DMS153 (cell line): ENCODE measurements around the gene C18orf63.
A peak's percentile ranks its signal among the peaks of the same experiment; 100 is the strongest.
"Not testable (repeated sequence)": the region's sequence is repeated elsewhere in the genome, so short reads cannot be mapped to it uniquely, and the experiment has no call there.

Experiments used
- DNase-seq: peaks from one replicate; lab custom pipeline; 2025; lab: John Stamatoyannopoulos, UW

The C18orf63 gene

GRCh38 chr18:74315464-74316256 lies at the start of gene C18orf63:
TSS of gene C18orf63 (plus strand) at chr18:74315839. CDS start at chr18:74317866, 2,027 bp downstream.
- no peak for DNase-seq

DNA sequence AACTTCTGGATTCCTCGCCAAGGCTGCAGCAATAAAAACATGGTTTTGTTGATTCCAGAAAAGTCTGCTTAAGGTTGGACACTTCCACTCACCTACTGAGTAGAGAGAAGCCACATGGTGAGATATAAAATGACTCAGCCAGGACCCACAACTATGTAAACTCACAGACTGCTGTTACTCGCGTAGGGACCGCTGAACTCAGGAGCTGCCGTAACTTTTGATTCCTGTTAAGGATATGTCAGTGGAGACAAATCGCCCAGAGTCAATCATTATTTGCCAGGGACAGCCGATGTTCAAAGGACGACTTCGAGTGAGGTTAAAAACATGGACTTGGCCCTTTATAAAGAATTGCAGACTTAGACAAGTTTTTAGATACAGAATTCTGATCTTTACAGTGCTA lies 49.5 kb upstream of the C18orf63 start:
- no peak for DNase-seq

DNA sequence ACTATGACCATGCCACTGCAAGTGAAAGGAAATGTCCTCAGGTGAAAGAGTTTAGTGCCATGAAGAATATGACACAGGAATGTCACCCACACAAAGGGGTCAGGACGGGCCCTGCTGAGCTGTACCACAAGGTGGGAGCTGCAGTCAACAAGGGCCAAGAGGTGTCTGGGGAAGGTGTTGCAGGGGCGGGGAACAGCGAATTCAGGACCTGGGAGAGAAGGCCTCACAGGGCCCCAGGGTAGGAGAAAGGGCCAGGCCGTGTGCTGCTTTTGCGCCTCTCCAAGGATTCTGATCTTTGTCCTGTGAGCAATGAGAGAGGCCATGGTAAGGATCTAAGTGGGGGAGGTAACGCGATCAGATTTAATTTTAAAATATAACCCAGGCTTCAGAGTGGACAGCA lies 47.5 kb upstream of the C18orf63 start:
- DNase-seq = no peak

GRCh38 chr18:74268933-74269620 lies 46.6 kb upstream of the C18orf63 start:
- DNase-seq = no peak

- DNase-seq = no peak
These were observed 44.0 kb upstream of the C18orf63 start for GRCh38 chr18:74271635-74272034.

DNA sequence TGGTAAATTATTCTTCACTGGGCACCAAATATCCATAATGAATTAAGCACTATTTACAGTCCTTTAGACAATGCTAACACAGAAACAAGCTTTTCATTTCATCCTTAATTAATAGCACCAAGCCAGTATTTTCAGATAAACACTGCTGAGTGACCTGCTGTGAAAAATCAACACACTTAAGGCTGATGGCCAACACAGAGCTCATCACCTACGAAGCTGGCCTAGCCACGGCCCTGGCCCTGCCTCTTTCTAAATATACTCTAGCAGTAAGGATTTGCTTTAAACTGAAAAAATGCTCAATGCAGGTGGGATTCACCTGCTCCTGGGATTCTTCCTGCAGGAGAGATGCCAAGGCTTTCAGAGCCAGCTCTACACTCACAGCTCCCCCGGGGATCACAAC lies 42.2 kb upstream of the C18orf63 start:
- DNase-seq = no peak

GRCh38 chr18:74274700-74275099 lies 40.9 kb upstream of the C18orf63 start:
- no peak for DNase-seq

GRCh38 chr18:74275736-74276135 lies 39.9 kb upstream of the C18orf63 start:
- DNase-seq = no peak

GRCh38 chr18:74276609-74277008 lies 39.0 kb upstream of the C18orf63 start:
- no peak for DNase-seq

DNA sequence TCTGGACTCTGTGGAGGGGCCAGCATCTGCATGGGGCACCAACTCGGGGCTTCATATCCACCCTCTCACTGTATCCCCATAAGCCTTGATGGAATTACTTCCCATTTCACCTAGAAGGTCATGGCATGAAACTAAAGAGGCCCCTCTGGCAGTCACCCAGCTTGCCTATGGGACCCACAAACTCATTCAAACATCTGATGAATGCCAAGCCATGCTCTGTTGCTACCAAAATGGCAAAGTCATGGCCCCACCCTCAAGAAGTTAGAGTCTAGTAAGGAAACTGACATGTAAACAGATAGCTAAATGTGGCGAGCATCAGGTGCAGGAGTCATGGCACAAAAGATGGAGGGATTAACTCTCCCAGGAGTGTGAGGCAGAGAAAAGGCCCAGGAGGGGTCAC lies 38.3 kb upstream of the C18orf63 start:
- DNase-seq = no peak

DNA sequence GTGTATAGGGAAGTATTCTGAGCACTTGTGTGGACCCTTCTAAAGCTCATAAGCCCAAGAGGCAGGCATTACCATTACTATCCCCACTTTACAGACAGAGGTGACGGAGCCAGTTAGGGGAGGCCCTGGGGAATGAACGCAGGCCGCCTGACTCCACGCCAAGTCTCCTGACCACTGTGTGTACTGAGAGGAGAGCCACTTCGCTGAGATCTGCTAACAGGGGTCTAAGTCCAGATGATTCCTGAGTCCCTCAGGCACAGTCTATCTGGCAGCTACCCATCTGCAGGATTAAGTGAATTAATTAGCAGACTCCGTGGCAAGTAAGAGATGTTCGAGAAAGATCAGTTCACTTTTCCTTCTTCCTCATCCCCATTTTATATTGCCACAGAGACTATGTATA lies 37.6 kb upstream of the C18orf63 start:
- DNase-seq = no peak

GRCh38 chr18:74278983-74279382 lies 36.7 kb upstream of the C18orf63 start:
- DNase-seq = no peak

DNA sequence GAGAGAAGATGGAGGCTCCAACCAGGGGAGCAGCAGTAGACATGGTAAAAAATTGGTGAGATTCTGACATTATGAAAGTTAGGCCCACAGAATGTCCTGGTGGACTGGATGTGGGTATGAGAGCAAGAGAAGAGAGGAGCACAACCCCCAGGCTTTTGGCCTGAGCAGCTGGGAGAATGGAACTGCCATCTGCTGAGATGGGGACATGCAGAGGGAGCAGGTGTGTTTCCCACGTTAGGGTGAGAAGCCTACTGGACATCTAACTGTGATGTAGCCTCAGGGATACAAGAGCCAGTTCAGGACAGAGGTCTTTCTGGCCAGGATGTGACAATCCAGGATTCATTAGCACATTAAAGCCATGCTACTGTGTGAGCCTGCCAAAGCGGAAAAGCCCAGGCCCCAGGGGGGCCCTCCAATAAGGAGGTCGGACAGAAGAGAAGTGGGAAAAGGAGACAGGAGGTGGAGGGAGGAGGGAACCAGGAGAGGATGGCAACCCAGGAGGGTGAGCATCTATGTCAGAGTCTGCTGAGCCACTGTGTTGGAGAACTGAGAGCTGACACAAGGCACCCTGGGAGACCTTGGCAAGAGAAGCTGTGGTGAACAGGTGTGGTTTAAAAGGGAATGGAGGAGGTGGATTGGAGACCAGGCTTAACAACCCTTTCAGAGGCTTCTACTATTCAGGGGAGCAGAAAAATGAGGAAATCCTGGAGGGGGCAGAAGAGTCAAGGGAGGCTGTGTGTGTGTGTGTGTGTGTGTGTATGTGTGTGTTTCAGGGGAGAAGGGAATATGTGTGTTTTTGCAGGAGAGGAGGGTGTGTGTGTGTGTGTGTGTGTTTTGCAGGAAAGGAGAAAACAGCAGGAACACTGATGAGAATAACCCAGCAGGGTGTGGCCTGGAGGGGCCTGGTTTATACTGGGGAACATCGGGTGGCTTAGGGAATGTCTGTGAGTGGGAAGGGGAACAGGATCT lies 34.3 kb upstream of the C18orf63 start:
- DNase-seq = no peak

DNA sequence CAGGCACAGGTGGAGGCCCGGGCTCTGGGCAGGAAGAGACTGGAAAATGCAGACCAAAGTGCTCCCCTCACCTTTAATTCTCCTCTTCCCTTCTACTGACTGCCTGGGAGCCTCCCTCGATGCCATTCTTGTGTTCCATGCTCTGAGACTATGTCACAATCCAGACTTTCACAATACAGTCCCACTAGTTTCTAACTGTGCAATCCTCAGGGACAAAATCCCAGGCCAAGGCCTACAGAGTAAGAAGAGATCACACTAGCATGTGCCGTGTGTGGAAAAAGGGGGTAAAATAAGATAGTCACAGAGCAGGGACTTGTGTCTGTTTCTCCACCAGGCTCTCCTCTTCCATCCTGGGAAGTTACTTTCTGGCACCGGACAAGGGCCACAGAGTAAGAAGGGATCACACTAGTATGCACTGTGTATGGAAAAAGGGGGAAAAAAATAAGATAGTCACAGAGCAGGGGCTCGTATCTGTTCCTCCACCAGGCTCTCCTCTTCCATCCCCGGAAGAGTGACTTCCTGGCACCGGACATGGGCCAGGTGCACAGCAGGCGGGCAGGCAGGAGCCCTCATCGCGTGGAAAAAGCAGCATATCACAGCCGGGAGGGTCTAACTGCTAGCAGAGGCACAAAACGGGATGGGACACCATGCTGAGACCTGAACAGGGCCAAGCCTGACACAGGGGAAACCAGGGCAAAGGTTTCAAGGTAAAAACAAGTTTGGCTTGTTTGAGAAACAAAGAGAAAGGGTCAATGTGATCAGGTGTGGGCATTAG lies 33.5 kb upstream of the C18orf63 start:
- no peak for DNase-seq

- DNase-seq = no peak
These were observed 32.7 kb upstream of the C18orf63 start for GRCh38 chr18:74282755-74283554.

- DNase-seq = no peak
These were observed 32.0 kb upstream of the C18orf63 start for GRCh38 chr18:74283646-74284045.

- DNase-seq = peak; percentile 23
These were observed 31.3 kb upstream of the C18orf63 start for GRCh38 chr18:74284191-74284979.

- no peak for DNase-seq
These were observed 30.7 kb upstream of the C18orf63 start for GRCh38 chr18:74284980-74285355.

DNA sequence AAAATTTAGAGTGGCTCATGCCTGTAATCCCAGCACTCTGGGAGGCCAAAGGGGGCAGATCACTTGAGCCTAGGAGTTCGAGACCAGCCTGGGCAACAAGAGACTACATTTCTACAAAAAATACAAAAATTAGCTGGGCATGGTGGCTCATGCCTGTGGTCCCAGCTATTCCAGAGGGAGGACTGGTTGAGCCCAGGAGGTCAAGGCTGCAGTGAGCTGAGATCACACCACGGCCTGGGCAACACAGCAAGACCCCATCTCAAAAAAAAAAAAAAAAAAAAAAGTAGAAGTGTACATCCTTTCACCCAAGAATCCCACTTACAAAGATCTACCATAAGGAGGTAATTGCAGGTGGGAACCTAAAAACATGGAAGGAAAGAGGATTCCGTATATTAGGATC lies 30.1 kb upstream of the C18orf63 start:
- DNase-seq = not testable (repeated sequence)
